Left kidney (tissue), 8 donors: ENCODE measurements around the gene TXNDC15. TPM values are rescaled to one million over a fixed set of nuclear protein-coding genes. Genes with fewer than 3 reads are reported as not detected.
A peak's percentile ranks its signal among the peaks of the same experiment; 100 is the strongest.
"Not testable (repeated sequence)": the region's sequence is repeated elsewhere in the genome, so short reads cannot be mapped to it uniquely, and the experiment has no call there.

ENCODE experiments used
- DNase-seq: peaks from one replicate; pipeline ENCODE4 v3.0.0-alpha.2; 2013
- long read RNA-seq, 8 donors: transcript quantifications; one replicate each; lab custom pipeline, GENCODE V29; 2026
- polyA plus RNA-seq: library from polyadenylated mRNA; unstranded; fragments of 120-200 nt; gene quantifications from one replicate; pipeline ENCODE4 v1.2.1, GENCODE V29; 2013; ENCODE audit not compliant: insufficient read length

TXNDC15 gene, protein sequence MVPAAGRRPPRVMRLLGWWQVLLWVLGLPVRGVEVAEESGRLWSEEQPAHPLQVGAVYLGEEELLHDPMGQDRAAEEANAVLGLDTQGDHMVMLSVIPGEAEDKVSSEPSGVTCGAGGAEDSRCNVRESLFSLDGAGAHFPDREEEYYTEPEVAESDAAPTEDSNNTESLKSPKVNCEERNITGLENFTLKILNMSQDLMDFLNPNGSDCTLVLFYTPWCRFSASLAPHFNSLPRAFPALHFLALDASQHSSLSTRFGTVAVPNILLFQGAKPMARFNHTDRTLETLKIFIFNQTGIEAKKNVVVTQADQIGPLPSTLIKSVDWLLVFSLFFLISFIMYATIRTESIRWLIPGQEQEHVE
- 82.3 TPM for polyA plus RNA-seq
- long read RNA-seq, donor 1, transcript TXNDC15-201 (5 exons, 3,548 nt), result major isoform, 22 of 37 reads
- long read RNA-seq, donor 1, partial matches to known transcripts, result 11 of 37 reads
- long read RNA-seq, donor 1, other reads (novel, unspliced or antisense), result 0 of 37 reads
- long read RNA-seq, donor 2, transcript TXNDC15-201 (5 exons, 3,548 nt), result major isoform, 19 of 25 reads
- long read RNA-seq, donor 2, transcript TXNDC15-203 (3 exons, 2,020 nt), result minor isoform, 5 of 25 reads
- long read RNA-seq, donor 2, partial matches to known transcripts, result 0 of 25 reads
- long read RNA-seq, donor 2, other reads (novel, unspliced or antisense), result 0 of 25 reads
- long read RNA-seq, donor 3, transcript TXNDC15-201 (5 exons, 3,548 nt), result major isoform, 17 of 19 reads
- long read RNA-seq, donor 3, partial matches to known transcripts, result 0 of 19 reads
- long read RNA-seq, donor 3, other reads (novel, unspliced or antisense), result 0 of 19 reads
- long read RNA-seq, donor 4, result 0 reads
- long read RNA-seq, donor 5, transcript TXNDC15-201 (5 exons, 3,548 nt), result major isoform, 26 of 44 reads
- long read RNA-seq, donor 5, partial matches to known transcripts, result 14 of 44 reads
- long read RNA-seq, donor 5, other reads (novel, unspliced or antisense), result 0 of 44 reads
- long read RNA-seq, donor 6, transcript TXNDC15-201 (5 exons, 3,548 nt), result major isoform, 15 of 19 reads
- long read RNA-seq, donor 6, partial matches to known transcripts, result 0 of 19 reads
- long read RNA-seq, donor 6, other reads (novel, unspliced or antisense), result 0 of 19 reads
- long read RNA-seq, donor 7, transcript TXNDC15-201 (5 exons, 3,548 nt), result major isoform, 20 of 30 reads
- long read RNA-seq, donor 7, partial matches to known transcripts, result 8 of 30 reads
- long read RNA-seq, donor 7, other reads (novel, unspliced or antisense), result 0 of 30 reads
- long read RNA-seq, donor 8, transcript TXNDC15-201 (5 exons, 3,548 nt), result major isoform, 5 of 5 reads
- long read RNA-seq, donor 8, partial matches to known transcripts, result 0 of 5 reads
- long read RNA-seq, donor 8, other reads (novel, unspliced or antisense), result 0 of 5 reads

DNA sequence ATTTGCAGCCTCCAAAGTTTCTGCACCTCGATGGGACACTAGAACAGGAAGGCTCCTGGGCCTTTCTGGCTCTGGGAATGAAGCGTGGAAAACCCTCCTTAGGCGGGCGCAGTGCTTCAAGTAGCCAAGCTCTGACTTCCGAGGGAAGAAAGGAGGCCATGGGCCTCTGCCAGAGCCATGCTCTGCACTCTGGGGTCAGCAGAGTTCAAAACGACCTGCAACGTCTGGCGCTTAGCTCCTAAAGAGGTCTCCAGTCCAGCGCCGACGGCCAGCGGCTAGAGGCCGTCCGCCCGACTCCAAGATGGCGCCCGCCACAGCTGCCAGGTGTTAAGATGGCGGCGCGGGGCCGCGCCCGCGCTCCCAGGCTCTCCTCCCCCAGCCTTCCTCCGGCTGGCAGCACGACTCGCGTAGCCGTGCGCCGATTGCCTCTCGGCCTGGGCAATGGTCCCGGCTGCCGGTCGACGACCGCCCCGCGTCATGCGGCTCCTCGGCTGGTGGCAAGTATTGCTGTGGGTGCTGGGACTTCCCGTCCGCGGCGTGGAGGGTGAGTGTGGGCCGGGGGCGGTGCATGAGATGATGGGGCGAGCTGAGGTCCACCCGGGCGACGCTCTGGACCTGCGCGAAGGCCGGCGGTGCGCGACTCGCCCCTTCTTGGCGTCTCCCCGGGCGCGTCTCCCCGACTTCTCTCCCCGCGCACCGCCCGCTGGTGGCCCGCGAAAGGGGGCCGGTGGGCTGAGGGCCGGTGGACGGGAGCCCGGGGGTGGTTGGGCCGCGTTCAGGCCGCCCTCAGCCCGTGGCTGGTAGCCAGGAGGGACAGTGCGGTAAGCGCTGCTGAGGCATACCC, at the start of gene TXNDC15:
Gene TXNDC15, plus strand, starts transcription at position 385 of the 844 bp plus-strand sequence. Its CDS starts 57 bp downstream, at position 442.
- DNase-seq, result peak; percentile 89

DNA sequence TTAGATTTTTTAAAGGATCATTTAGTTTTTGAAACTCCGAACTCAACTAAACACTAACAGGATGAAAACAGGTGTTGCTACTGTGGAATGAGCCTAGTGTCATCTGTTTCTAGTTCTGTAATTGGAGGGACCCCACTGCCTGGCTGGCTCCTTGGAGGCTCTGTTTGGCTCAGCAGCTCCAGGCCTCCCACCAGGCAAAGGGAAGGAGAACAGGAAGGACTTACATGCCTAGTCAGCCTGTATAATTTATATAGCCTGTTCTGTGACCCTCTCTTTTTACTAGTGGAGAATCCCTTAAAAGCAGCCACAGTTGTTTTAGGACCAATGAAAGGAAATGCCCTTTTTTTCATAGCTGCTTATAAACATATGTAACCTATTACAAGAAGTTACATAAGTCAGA, 49.5 kb upstream of the TXNDC15 start:
- DNase-seq, result no peak

DNA sequence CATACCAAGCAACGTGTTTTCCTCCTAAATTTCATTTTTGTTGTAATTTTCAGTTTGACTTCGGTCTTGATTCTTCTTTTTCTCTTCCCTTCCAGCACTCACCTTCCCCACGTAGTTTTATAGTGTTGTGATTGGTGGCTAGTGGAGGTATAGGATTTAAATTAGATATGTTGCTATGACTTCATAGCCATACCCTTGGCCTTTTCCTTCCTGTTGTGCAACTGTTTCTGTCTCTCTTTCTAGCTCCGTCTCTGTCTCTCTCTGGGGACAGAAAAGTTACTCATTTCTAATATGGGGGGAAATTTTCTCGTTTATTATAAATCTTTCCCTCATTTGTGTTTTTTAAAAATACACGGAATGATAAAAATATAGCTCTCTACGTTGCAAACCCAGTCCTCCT, 49.0 kb upstream of the TXNDC15 start:
- DNase-seq, result no peak

DNA sequence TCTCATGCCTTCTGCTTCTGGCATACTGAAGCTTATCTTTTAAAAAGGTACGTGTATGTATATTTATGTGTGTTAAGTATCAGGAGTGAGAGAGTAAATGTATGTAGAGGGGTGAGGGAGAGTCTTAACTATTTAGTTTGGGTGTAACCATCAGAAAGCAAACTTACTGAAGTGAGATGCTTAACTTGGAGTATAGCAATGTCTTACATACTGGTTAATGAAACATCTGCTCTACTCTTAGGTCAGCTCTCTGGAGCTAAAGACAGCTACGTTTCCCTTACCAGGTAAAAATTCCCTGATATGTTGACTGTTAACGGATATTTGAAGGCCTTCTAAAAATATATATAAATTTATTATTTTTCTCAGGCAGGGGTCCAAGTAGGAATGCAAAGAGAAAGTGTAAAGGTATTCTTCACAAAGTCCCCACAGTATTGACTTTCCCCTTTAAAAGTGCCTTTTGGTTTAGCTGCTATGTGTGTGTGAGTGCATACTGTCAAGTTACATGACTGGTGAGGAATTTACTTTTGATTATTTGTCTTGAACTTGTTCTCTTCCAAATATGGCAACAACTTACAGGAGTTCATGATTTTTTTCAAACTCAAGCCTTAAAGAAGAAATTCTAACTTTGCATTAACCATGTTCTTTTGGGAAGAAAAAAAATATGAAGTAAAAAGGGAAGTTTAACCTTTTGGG, 40.7 kb upstream of the TXNDC15 start:
- DNase-seq, result no peak

DNA sequence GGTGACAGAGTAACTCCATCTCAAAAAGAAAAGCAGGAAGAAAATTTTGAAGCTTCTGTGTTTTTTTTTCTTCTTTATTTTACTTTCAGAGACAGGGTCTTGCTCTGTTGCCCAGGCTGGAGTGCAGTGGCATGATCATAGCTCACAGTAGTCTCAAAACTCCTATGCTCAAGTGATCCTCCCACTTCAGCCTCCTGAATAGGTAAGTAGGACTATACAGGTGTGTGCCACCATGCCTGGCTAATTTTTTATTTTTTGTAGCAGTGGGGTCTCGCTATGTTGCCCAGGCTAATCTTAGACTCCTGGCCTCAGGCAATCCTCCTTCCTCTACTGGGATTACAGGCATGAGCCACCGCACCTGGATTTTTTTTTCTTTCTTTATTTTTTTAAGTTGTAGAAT, 38.5 kb upstream of the TXNDC15 start:
- no peak for DNase-seq

DNA sequence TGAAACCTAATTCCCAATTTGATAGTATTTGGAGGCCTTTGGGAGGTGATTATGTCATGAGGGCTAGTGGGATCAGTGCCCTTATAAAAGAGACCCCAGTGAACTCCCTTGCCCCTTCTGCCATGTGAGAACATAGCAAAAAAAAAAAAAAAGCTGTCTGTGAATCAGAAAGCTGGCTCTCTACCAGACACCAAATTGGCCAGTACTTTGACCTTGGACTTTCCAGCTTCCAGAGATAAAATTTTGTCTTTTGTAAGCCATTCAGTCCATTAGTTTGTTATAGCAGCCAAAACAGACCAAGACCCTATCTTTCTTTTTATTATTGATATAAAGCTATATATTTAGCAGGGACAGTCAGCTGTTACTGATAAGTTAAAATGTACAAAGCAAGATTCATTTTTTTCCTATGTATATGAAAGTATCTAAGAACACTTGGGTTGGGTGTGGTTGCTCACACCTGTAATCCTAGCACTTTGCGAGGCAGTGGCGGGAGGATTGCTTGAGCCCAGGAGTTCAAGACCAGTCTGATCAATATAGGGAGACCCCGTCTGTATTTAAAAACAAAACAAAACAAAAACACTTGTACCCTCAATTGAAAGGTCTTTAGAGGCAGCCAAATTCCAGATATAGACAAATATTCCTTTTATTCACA, 36.5 kb upstream of the TXNDC15 start:
- no peak for DNase-seq

DNA sequence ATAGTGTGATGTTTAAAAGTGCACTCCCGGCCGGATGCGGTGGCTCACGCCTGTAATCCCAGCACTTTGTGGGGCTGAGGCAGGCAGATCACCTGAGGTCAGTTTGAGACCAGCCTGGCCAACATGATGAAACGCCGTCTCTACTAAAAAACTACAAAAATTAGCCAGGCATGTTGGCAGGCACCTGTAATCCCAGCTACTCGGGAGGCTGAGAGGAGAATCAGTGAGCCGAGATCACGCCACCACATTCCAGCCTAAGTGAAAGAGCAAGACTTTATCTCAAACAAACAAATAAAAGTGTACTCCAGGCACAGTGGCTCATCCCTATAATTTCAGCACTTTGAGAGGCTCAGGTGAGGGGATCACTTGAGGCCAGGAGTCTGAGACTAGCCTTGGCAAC, 35.8 kb upstream of the TXNDC15 start:
- not testable (repeated sequence) for DNase-seq

DNA sequence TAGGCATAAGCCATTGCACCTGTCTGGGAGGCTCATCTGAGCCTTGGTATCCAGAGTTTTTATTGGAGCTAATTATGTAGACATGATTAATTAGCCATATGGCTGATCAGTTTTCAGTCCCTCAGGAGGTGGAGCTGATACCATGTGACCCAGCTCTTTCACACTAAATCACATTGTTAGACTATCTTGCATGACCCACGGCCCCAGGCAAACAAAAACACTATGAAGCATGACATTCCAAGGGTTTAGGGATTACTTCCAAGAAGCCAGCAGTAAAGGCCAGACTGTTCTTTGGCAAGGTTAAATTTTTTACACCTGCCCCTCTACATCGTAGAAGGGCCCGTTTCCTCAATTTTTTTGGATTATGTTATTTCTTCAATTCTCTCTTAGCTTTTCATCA, 33.4 kb upstream of the TXNDC15 start:
- no peak for DNase-seq

DNA sequence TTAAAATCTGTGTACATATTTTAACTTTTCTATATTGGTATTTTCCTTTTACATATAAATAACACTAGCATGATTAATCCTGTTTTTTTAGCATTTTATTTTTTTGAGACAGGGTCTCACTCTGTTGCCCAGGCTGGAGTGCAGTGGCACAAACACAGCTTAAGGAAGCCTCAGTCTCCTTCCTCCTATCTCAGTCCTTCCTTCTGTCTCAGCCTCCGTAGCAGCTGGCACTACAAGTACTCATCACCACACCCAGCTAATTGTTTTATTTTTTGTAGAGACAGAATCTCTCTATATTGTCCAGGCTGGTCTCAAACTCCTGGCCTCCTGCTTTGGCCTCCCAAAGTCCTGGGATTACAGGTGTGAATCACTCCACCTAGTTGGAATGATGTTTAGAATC, 29.9 kb upstream of the TXNDC15 start:
- no peak for DNase-seq

DNA sequence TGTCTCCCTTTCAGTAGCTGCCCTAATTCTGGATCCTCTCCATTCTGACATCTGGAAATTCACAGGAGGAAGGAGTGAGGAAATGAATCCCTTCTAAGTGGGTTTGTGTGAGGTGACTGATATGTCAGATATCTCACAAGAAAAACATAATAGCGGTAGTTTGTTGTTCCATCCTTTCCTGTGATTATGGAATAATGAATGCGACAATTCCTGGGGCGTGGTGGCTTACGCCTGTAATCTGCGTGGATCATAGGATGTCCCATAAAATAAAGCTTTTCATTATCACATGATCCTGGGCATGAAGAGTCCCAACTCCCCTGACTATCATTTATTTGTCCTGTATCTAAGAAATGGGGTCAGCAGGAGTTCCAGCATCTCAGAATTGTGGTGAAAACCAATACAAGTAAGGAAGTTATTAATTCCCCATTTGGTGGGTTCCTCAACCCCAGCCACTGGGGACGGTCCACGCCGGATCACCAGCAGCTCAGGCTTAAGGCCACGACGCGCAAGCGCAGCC, 28.8 kb upstream of the TXNDC15 start:
- DNase-seq, result no peak

DNA sequence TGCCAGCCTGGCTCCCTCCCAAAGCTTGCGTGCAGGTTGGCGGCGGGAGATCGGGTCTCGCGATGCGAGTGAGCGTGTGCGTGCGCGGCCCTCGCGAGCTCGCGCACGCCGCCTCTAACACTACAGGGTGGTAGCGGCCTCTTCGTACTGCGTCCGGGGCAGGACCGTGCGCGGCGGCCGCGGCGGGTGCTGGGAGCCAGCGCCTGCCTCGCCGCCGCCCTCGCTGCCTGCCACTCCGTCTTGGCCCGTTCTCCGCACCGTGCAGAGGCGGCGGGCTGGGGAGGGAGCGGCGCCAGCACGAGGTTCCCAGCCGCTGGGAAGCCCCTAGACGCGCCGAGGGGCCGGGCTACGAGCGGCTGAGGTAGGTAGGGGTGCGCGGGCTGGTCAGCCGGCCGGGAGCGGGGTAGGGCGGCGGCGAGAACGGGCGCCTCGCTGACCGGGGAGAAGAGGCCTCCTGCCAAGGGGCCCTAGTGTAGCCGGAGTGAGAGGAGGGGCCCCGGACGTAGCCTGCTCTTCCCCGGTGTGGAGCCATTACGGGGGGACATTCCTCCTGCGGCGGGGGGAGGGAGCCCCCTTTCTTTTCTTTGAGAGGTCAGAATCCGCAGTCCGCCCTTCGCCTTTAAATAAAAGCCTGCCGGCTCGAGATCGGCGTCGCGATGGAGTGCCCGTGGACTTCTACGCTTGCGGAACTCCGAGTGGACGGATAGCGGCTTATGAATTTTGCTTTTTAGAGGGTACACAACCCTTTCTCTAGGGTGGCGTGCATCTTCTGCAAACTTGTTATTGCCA, 28.1 kb upstream of the TXNDC15 start, which contains the start of gene C5orf24:
Gene C5orf24, plus strand, starts transcription at position 117 of the 789 bp plus-strand sequence. CDS start 8,933 bp downstream, outside the sequence.
- DNase-seq, result peak; percentile 93

DNA sequence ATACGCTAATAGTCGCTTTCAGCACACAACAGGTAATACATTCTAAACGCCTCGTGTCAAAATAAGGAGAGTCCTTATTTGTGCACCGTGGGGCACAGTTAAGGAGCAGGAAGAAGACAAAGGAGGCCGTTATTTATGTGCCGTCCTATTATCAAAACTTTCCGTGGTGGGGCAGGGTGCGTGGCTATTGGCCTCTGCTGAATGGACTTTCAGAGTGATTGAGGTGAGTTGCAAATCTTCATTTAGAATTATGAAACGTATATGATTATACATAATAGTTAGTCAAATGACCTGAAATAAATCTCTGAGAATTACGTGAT, 27.6 kb upstream of the TXNDC15 start:
- DNase-seq, result peak; percentile 31

DNA sequence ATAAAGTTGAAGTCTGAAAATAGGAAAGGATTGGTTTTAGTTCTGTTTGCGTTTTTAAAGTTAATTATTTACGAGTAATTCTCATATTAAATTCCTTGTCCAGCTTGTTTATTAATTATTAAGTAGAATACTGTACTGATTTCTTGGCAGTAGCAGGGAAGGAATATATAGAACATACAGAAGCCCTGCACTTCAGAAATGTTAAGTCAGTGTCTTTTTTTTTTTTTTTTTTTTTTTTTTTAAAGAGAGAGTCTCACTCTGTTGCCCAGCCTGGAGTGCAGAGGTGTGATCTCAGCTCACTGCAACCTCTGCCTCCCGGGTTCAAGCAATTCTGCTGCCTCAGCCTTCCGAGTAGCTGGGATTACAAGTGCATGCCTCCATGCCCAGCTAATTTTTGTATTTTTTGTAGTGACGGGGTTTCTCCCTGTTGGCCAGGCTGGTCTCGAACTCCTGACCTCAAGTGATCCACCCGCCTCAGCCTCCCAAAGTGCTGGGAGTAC, 24.7 kb upstream of the TXNDC15 start:
- DNase-seq, result not testable (repeated sequence)

DNA sequence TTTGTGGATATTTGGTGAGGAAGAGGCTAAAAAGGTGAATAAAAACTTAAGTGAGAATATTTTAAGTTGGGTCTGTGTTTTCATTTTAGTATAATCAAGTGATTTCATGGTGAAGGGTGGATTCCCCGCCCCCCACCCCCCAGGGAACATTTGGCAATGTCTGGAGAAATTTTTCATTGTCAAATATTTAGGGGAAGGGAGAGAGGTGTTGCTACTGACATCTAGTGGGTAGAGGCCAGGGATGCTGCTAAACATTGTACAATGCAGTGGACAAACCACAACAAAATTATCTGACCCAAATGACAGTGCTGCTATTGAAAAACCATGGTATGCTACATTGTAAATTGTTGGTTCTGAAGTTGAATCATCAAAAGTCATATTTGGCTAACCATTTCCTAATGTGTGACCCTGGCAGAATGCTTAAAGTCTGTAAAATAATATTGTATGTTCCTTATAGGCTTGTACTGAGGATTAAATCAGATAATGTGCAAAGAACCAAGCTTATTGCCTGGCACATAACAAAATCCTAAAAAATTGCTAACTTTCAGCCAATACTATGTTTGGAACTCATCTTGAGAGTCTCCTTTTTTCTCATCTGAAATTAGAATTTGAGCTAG, 22.8 kb upstream of the TXNDC15 start:
- no peak for DNase-seq

DNA sequence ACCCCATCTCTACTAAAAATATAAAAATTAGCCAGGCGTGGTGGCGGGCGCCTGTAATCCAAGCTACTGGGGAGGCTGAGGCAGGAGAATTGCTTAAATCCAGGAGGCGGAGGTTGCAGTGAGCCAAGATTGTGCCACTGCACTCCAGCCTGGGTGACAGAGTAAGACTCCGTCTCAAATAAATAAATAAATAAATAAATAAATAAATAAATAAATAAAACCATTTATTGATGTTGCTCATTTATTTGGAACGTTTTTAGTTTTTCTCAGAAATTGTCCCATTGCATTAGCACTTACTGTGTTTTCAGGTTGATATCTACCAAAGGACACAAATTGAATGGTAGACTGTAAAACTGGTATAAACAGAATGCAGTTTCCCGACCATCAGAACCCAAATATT, 17.7 kb upstream of the TXNDC15 start:
- not testable (repeated sequence) for DNase-seq

DNA sequence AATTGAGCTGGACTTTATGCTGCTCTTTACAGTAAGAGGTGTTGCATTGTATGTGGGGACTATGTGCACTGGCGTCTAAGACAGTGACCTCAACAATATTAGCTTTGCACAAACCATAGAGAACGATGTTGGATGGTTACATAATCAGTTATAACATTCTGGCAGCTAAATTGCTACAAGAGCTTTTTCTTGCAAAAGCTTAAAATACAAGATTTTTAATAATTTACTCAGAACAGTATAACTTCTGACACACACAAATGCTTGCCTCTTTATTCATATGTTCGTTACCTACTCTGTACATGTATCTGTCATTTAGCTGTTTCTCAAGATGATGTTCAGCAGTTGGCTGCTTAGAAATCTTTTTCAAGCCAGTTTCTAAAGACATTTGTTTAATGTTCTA, 16.8 kb upstream of the TXNDC15 start:
- no peak for DNase-seq

DNA sequence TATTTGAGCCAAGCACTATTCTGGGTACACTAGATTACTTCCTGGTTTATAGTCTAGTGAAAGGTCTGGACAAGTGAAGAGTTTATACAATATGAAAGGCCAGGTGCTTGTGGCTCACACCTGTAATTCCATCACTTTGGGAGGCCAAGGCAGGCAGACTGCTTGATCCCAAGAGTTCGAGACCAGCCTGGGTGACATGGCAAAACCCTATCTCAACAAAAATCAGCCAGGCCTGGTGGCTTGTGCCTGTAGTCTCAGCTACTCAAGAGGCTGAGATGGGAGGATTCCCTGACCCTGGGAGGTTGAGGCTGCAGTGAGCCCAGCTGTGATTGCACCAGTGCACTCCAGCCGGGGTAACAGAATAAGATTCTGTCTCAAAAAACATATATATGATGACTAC, 9.5 kb upstream of the TXNDC15 start:
- DNase-seq, result no peak

DNA sequence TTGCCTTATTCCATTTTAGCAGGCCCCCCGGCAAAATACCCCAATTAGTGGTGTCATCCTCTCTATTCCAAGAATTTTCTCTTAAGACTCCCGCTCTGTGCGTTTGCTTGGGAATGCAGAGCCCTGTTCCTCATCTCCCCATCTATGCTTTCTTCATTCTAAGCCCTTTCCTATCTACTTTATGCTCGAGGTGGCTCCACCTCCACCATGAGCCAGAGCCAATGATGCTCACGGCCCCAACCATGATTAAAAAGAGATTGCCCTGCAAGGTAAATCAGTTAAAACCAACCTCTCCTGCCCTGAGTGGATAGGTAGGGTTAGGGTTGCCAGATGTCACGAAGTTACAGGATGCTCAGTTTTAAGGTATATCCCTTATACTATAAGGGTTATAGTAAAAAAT, 677 bp upstream of the TXNDC15 start:
- no peak for DNase-seq
